22Rv1 (cell line): ENCODE data around the gene MED12.

Experiments
- CTCF ChIP-seq: fragments of 450-650 bp; IDR thresholded peaks from 2 replicates; pipeline ENCODE4 v1.5.1; 2017; ENCODE audit warnings: mild to moderate bottlenecking
- ZFX ChIP-seq: fragments of 450-650 bp; IDR thresholded peaks from 2 replicates; pipeline ENCODE4 v1.6.1; 2017; ENCODE audit warnings: antibody characterized with exemption, borderline replicate concordance

GRCh38 chrX:71118032-71118984 lies at the start of gene MED12:
- TF ChIP-seq CTCF (no peak), ZFX (no peak)
